GM19467 (cell line): ENCODE results near the gene CD101.

ENCODE experiments used
- ATAC-seq: cut with Tn5 transposase; IDR thresholded peaks from one replicate; pipeline ENCODE4 v1.9.1; 2021; ENCODE audit warnings: mild to moderate bottlenecking, moderate library complexity; ENCODE audit not compliant: unreplicated experiment

CD101 gene

GRCh38 chr1:116984406-116985160 lies 17.0 kb upstream of the CD101 start:
- ATAC-seq: no peak

DNA sequence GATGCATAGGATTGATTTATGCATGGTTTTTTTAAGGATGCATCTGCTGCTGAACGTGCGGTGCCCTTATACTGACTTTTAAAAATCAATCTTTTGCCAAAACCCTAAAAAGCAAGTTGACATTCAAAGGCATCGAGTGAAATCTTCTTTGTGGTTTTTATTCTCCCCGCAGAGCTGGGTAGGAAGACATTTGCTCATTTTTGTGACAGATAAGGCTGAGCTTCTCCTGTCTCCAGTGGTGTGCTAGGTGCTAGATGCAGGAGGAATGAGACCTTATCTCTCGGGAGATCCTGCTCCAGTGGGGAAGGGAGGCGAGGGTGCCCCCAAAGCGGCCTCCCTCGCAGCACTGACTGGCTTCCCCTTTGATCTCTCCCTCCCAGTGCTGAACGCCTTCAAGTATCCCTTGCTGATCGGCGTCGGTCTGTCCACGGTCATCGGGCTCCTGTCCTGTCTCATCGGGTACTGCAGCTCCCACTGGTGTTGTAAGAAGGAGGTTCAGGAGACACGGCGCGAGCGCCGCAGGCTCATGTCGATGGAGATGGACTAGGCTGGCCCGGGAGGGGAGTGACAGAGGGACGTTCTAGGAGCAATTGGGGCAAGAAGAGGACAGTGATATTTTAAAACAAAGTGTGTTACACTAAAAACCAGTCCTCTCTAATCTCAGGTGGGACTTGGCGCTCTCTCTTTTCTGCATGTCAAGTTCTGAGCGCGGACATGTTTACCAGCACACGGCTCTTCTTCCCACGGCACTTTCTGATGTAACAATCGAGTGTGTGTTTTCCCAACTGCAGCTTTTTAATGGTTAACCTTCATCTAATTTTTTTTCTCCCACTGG lies 14.9 kb upstream of the CD101 start:
- ATAC-seq: no peak

- no peak for ATAC-seq
Measured at GRCh38 chr1:116987256-116987555, 14.4 kb upstream of the CD101 start.

DNA sequence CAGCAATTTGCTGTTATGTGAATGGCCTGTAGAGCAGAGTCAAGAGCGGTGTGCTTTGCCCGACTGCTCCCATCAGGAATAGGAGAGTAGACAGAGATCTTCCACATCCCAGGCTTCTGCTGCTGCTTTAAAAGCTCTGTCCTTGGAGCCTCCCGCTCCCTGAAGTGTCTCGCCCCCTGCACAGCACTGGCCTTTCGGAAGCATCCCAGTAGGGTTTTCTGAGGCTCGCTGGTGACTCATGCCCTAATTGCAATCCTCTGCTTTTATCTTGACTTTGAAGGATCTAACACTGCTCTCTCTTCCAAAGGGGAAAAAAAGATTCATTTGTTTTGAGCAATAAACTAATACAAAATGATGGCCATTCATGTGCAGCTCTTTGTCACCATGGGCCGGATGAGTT lies 13.3 kb upstream of the CD101 start:
- no peak for ATAC-seq

- ATAC-seq: no peak
Measured at GRCh38 chr1:116988908-116989307, 12.7 kb upstream of the CD101 start.

- ATAC-seq: no peak
Measured at GRCh38 chr1:116989835-116990234, 11.7 kb upstream of the CD101 start.

GRCh38 chr1:116990612-116991151 lies 10.9 kb upstream of the CD101 start:
- no peak for ATAC-seq

DNA sequence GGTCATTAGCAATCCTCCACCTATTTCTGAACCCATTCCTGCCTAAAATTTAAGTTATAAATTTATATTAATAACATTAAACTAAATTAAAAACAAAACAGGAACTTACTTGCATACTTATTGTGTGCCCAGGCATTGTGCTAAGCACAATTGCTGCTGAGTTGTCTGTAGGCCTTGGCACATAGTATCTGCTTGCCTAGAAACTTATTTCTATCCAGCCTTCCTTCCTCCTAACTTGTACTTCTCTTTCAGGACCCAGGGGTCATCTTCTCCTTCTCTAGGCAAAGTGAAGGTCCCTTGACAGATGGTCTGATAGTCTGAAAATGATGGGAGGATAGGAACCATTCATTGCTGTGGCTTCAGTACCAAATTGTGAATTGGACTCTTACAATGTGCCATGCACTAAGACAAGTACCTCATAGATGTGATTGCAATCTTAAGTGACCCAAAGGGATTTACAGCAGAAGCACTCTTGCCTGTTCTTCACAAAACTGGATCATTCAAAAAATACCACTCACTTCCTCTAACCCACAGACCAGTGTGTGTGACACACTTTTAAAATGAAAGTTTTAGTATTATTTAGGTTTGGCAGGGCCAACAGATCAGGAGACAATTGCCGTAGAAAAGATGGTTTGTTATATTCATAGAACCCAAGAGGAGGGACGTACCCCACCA lies 10.3 kb upstream of the CD101 start:
- no peak for ATAC-seq

- no peak for ATAC-seq
Measured at GRCh38 chr1:116991918-116992317, 9.6 kb upstream of the CD101 start.

GRCh38 chr1:116993286-116993685 lies 8.3 kb upstream of the CD101 start:
- ATAC-seq: no peak

- ATAC-seq: no peak
Measured at GRCh38 chr1:116994411-116994810, 7.1 kb upstream of the CD101 start.

DNA sequence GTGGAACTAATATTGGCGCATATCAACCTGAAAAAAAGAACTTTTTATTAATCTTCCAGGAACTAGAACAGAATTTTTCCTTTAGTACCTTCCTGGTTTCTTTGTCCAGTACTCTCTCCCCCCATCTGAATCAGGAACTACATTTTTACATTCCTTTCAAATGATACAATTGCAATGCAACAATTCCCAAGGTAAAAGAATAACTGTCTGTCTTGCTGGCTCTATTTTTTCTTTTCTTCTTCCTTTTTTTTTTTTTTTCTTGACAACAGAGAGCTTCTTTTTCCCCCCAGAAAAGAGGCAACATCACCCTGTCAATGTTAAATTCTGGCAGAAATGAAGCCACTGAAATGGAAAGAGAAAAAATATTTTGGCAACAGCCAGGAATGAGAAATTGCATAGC lies 4.5 kb upstream of the CD101 start:
- ATAC-seq: no peak

GRCh38 chr1:116997636-116998035 lies 3.9 kb upstream of the CD101 start:
- ATAC-seq: no peak

GRCh38 chr1:116999596-116999995 lies 2.0 kb upstream of the CD101 start:
- ATAC-seq: no peak

DNA sequence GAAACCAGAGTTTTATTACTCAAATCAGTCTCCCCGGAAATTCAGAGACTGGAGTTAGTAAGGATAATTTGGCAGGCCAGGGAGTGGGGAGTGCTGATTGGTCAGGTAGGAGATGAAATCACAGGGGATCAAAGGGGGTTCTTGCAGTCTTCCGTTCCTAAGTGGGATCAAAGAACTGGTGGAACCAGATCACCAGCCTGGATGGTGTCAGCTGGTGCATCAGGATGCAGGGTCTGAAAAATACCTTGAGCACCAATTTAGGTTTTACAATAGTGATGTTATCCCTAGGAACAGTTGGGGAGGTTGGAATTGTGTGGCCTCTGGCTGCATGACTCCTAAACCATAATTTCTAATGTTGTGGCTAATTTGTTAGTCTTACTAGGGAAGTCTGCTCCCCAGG lies 1.4 kb upstream of the CD101 start:
- ATAC-seq: no peak

DNA sequence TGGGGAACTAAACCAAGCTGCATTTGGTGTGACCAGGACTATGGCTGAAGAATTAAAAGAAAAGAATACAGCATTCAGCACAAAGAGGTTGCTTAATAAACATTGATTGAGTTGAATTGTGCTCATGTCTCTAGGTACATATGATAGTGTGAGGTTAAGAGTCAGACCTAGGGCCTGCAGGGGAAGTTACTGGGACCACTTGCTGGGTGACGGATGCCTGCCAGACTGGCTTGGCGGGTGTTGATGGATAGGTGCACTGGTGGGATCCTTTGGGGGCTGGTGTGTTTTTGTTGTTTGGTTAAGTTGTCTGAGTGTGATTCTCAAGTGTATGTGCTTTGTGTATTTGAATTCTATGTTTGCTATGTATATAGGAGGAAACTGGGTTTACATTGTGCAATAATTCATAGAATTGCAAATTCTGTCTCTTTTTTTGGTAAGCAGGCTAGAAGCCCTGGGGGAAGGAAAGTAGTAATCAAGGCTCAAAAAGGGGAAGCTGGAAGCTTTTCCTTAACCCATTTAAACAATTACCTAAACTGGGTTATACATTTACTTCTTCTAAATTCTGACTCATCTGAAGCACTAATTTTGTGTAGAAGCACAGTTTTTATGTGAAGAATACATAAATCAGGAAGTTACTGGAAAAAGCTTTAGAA lies 1.8 kb downstream of the CD101 start:
- no peak for ATAC-seq

DNA sequence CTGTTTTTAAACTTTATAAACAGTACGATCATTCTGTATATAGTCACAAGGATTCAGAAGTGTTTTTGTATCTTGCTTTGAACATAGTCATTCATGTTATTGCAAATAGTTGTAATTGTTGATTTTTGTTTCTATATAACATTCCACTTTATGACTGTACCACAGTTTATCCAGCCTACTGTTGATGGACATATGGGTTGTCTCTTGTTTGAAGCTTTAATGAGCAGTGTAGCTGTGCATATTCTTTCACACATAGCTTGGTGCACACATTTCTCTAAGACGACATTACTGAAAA lies 6.1 kb downstream of the CD101 start:
- no peak for ATAC-seq

- ATAC-seq: no peak
Measured at GRCh38 chr1:117008656-117009055, 7.1 kb downstream of the CD101 start.

- ATAC-seq: no peak
Measured at GRCh38 chr1:117009132-117009531, 7.6 kb downstream of the CD101 start.

DNA sequence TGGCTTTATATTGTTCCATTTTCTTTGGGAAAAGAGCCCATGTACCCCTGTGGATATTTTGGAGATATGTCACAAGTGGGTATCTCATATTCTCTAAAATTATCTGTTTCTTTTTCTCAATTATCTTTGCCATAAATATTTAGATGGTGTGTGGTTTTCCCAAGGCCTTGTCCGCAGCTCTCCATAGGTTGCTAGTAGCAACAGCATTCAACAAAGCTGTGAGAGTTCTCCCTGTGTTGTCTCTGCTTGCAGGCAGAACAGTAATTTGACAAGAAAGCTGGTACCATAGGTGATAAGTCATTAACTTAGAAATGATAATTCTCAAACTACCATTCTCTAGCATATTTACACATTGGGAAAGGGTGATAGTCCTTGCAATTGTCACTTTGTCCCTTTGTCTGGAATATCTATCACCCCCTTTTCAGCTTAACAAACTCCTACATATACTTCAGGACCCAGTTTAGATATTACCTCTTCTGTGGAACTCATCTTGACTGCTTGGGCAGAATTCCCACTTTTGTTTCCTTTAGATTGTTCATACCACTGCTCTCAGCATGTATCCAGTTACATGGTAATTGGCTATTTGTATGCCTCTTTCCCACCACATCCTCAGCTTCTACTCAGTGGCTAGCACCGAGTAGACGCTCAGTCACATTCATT lies 8.9 kb downstream of the CD101 start:
- ATAC-seq: no peak

- ATAC-seq: no peak
Measured at GRCh38 chr1:117011334-117011733, 9.8 kb downstream of the CD101 start.
